Cardiac fibroblast (primary cell): Measurements from ENCODE around the gene GLIS1.
"Not testable (repeated sequence)": the region's sequence is repeated elsewhere in the genome, so short reads cannot be mapped to it uniquely, and the experiment has no call there.

Source experiments
- DNase-seq, 2 donors: peaks; one replicate each; pipeline versions ENCODE4 v3.0.0 to v3.0.0-alpha.2; 2010; ENCODE audit warnings: low read depth in 2 of 2
- H3K4me3 ChIP-seq, 2 donors: replicated peaks in 1 of 2; 1 replicate in 1 of 2; 2 replicates in 1 of 2; pipeline ENCODE4 v1.5.1; 2011; ENCODE audit warnings: low read depth in 2 of 2, low read length in 2 of 2, mild to moderate bottlenecking in 2 of 2, moderate library complexity in 1 of 2
- CTCF ChIP-seq: IDR thresholded peaks from one replicate; pipeline ENCODE4 v1.5.1; 2011; ENCODE audit warnings: low read depth, mild to moderate bottlenecking, low read length, inconsistent platforms

The GLIS1 gene

DNA sequence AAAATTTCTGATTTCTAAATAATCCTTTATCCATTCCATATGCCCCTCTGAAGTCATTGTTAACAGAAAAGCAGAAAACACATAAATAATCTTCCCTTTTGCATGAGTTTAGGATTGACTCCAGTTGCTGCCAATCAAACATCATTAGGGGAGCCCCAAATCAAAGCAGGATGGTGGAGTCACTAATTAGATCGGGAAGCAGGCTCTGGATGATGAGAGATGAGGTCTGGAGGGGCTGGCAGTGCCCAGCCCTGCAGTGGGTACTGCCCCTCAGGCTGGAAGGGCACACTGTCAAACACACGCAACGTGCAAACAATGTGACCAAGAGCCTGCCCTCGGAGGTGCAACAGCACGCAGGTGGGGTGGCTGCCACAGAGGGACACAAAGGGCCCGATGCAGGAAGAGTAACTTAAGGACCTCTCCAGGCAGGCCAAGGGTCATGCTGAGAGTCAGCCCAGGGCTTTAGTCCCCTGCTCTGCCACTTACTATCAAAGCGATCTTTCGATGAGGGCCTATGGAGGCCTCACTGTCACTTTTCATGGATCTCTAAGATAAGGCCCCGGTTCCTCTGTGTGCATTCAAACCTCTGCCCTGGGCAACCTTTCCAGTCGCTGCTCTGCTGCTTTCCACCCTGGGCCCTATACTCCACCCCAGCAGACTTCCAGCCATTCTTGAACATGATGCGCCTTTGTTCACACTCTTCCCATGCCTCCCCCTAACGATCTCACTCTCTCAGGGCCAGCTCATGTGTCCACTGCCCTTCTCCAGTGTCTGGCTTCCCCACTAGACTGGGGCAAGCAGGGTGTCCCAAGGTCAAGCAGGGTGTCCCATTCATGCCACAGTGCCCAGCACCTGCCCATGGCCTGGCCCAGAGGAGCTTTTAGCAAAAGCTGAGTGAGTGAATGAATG lies 180.9 kb downstream of the GLIS1 start:
- no peak for TF ChIP-seq CTCF
- no peak overlapping the region for H3K4me3 ChIP-seq
- no peak for DNase-seq

- no peak for TF ChIP-seq CTCF
- DNase-seq = peak in 1 of 2 donors; percentile 20
- no peak overlapping the region for H3K4me3 ChIP-seq
These were observed 181.6 kb downstream of the GLIS1 start for GRCh38 chr1:53557369-53557768.

DNA sequence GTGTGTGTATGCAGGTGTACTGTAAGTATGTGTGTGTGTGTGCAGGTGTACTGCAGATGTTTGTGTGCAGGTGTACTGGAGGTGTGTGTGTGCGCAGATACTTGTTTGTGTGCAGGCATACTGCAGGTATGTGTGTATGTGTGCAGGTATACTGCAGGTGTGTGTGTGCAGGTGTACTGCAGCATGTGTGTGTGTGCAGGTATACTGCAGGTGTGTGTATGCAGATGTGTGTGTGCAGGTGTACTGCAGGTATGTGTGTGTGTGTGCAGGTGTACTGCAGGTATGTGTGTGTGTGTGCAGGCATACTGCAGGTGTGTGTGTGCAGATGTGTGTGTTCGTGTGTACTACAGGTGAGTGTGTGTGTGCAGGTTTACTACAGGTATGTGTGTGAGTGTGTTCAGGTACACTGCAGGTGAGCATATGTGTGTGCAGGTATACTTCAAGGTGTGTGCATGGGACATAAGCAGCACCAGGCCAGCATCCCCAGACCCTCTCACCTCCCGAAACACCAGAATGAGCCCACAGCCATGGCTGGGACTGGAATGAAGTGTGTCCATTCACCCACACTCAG lies 182.2 kb downstream of the GLIS1 start:
- no peak overlapping the region for H3K4me3 ChIP-seq
- DNase-seq = no peak
- TF ChIP-seq CTCF = no peak

GRCh38 chr1:53555620-53556326 lies 183.2 kb downstream of the GLIS1 start:
- H3K4me3 ChIP-seq, DNase-seq: not testable (repeated sequence)

DNA sequence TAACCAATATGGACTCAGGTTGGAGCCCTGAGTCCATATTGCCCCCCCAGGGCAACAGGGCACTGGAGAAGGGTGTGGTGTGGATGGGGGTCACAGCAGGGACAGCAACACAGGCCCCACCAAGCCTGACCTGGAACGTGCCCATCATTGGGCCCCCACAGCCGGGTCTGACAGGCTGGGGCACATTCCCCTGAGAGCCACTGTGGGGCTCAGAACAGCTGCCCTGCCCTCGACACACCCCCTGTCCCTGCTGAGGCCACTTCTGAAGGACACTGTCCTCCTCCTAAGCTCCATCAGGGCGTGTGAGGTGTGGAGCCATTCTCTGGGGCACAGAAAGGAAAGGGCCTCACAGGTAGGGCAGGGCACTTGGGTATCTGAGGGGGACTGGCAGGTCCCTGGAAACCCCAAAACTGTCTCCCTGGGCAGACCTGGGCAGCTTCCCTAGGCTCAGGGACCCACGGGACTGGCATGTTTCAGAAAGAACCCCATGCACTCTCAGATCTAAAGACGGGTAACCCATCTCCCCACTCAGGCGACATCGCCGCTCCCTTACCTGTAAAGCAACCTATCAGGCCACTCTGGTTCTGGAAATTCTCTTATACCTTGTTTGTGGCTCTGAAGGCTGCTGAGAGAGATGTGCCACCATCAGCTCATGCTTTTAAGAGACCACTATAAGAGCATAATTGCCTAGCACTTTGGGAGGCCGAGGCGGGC lies 184.2 kb downstream of the GLIS1 start:
- no peak for DNase-seq
- no peak overlapping the region for H3K4me3 ChIP-seq
- no peak for TF ChIP-seq CTCF

DNA sequence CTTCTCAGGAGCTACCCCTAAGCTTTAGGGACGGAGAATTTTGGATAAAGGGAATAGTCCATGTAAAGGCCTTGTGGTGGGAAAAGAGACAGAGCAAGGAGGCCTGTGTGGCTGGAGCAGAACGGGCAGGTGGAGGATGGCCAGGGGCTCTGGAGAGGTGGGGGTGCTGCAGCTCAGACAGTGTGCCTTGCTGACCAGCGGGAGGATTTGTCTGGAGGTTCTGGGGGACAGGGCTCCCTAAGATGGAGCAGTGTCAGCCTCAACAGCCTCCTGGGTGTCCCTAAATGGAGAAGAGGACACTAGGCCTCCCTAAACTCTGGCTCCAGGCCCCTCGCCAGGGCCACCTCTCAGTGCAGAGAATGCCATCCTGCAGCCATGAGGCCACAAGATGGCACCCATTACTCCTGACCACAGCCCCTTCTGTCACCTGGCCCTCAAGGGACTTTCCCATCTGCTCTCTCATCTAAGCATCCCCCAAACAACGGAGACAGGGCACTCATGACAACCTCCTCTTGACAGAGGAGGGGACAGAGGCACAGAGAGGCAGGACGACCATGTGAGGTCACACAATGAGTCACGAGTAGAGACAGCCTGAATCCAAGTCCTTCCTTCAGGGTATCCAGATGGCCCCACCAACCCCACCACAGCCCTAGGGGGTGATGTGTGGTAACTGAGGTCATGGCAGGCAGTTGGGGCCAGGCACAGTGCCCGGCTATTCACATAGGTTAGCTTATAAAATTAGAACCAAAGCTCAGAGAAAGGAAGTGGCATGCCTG lies 185.0 kb downstream of the GLIS1 start:
- DNase-seq = no peak
- TF ChIP-seq CTCF = no peak
- H3K4me3 ChIP-seq = no peak overlapping the region
